Measurements from ENCODE around the gene AOPEP.

DNA sequence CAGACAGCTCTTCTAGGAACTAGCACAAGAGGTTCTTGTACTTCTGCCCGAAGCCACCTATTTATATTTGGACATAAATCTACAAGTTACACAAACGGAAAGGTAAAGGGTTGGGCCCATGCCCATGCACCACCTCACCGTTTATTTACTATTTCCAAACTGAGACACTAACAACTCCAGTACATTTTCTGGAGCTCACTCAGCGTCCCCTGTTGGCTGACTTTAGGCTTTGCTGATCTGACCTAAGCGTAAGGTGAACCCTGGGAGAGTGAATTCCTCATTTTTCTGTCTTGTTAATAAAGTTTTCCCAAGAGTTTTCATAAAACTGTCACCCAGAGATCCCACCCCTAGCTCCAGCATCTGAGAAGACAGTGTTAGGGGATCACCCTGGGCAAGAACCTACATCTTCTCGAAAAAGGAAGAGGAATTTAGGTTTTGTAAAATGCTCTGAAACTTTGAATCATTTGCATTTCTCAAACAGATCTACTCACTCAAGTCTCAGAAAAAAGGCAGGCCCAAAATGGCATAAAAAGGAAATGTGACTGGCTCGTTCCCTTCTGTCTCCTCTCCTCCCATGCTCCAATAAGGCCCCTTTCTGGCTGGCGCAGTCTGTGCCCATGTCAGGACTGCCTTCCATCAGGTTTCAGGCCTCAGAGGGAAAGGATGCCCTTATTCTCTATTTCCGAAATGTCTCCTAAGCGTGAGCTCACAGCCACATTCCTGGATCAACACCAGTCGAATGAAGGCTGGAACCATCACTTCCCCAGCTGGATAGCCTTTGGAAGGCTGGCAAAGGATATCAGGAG is 389.7 kb downstream of the AOPEP start:
- TF ChIP-seq, protein P1, sequence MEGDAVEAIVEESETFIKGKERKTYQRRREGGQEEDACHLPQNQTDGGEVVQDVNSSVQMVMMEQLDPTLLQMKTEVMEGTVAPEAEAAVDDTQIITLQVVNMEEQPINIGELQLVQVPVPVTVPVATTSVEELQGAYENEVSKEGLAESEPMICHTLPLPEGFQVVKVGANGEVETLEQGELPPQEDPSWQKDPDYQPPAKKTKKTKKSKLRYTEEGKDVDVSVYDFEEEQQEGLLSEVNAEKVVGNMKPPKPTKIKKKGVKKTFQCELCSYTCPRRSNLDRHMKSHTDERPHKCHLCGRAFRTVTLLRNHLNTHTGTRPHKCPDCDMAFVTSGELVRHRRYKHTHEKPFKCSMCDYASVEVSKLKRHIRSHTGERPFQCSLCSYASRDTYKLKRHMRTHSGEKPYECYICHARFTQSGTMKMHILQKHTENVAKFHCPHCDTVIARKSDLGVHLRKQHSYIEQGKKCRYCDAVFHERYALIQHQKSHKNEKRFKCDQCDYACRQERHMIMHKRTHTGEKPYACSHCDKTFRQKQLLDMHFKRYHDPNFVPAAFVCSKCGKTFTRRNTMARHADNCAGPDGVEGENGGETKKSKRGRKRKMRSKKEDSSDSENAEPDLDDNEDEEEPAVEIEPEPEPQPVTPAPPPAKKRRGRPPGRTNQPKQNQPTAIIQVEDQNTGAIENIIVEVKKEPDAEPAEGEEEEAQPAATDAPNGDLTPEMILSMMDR (IDR thresholded peaks at IDR 0.05): peak in 6 of 7 experiments; percentile 16 to 62 (median 48)
- no peak for TF ChIP-seq POLR2A (IDR thresholded peaks at IDR 0.05)
